ENCODE measurements around the gene WTIP. TPM values are rescaled to one million over a fixed set of nuclear protein-coding genes. Genes with fewer than 3 reads are reported as not detected.

WTIP gene
- total and polyA plus RNA-seq, 2 of the 4 experiments (the other 2 are of a cell fraction), result 30.3 to 48.9 TPM

GRCh38 chr19:34555447-34555846 is 73.9 kb downstream of the WTIP start:
- Histone ChIP-seq H4K91ac (ENCODE audit: insufficient read depth, low read depth, low read length) (no peak overlapping the region), H2AFZ (replicated peaks; ENCODE audit: low read length, poor library complexity) (no peak overlapping the region), H3K79me1 (ENCODE audit: low read depth in 1 of 2, low read length in 2 of 2) (no peaks in the 10 kb centered on the region), H3K14ac (replicated peaks; ENCODE audit: low read depth, low read length) (no peak overlapping the region), H3K4me2 (ENCODE audit: low read depth, low read length) (no peak overlapping the region), H3K9me3 (ENCODE audit: control insufficient read depth, insufficient read depth, low read length) (no peaks in the 10 kb centered on the region), H4K8ac (ENCODE audit: low read depth in 2 of 2, low read length in 2 of 2) (no peak overlapping the region), H4K5ac (ENCODE audit: low read depth, low read length) (no peak overlapping the region), H3K4ac (ENCODE audit: low read depth, low read length) (no peak overlapping the region), H2BK120ac (ENCODE audit: low read depth, low read length) (no peak overlapping the region), H2AK5ac (ENCODE audit: low read depth, low read length) (no peak overlapping the region), H3K27ac (ENCODE audit: insufficient read depth, low read length) (no peak overlapping the region), H2BK20ac (ENCODE audit: low read depth, low read length) (no peak overlapping the region), H2AK9ac (replicated peaks; ENCODE audit: low read depth, low read length, poor library complexity) (no peak overlapping the region), H3K27me3 (ENCODE audit: control insufficient read depth, insufficient read depth, low read length) (no peaks in the 10 kb centered on the region; the same call in 1 of the 2 replicates), H3K36me3 (ENCODE audit: control insufficient read depth, insufficient read depth, low read length) (no peaks in the 10 kb centered on the region), H3K23ac (ENCODE audit: low read depth, low read length) (no peak overlapping the region), H2BK5ac (ENCODE audit: low read depth, low read length, poor library complexity, severe bottlenecking) (no peak overlapping the region), H3K56ac (ENCODE audit: extremely low read depth, insufficient read depth, low read length) (no peak overlapping the region), H3K18ac (ENCODE audit: low read depth, low read length) (no peak overlapping the region), H3K4me1 (ENCODE audit: control insufficient read depth, insufficient read depth, low read length) (no peaks in the 10 kb centered on the region), H3K9ac (ENCODE audit: low read depth, low read length) (no peak overlapping the region), H4K20me1 (ENCODE audit: insufficient read depth, low read length) (no peaks in the 10 kb centered on the region), H3K4me3 (ENCODE audit: insufficient read depth, low read depth, low read length) (no peak overlapping the region), H3K9me1 (ENCODE audit: insufficient read depth, low read length) (no peaks in the 10 kb centered on the region), H2BK15ac (ENCODE audit: low read depth, low read length) (no peak overlapping the region)
- BruUV-seq (replicated peaks), result no TSS peak
- ATAC-seq (ENCODE audit: low read depth) (no peak), DNase-seq (no peak)
- POLR2A ChIA-PET (ENCODE audit: unreplicated experiment), result no interaction called here
- dilution Hi-C loops (cut with HindIII; ENCODE audit: low sequenced_read_pairs, unreplicated experiment), result no loop called here
- no peak for TF ChIP-seq NFE2L2 (IDR thresholded peaks at IDR 0.05; ENCODE audit: low read depth, low read length)
- TF ChIP-seq CTCF (conservative IDR thresholded peaks at IDR 0.05; ENCODE audit: low read depth, low read length), result peak; percentile 26; the same call in 1 of the 2 replicates
- TF ChIP-seq BHLHE40 (IDR thresholded peaks at IDR 0.05; ENCODE audit: low read depth, low read length), result no peak
- TF ChIP-seq SMC3 (IDR thresholded peaks at IDR 0.05; ENCODE audit: low read depth, low read length), result no peak
- in situ Hi-C loops (cut with MboI; ENCODE audit: low sequenced_read_pairs), result no loop called here
- intact Hi-C loops (cut with micrococcal nuclease), result loop anchor here (5.0 kb wide), 1 partner anchor 157 kb away; no protein-coding TSS in a partner anchor
- 37% methylated on average over 2 of the region's 6 CpGs; no CpG with 5 or more reads in 1 of the 2 experiments for WGBS, 2 experiments (ENCODE audit: extremely low coverage in 2 of 2, insufficient read length in 1 of 2)
- CTCF ChIA-PET, result no interaction called here
